Mesothelial cell of epicardium (in vitro differentiated cells): Measurements from ENCODE around the gene GPR137. TPM values are rescaled to one million over a fixed set of nuclear protein-coding genes. Genes with fewer than 3 reads are reported as not detected.
A peak's percentile ranks its signal among the peaks of the same experiment; 100 is the strongest.
"Not testable (repeated sequence)": the region's sequence is repeated elsewhere in the genome, so short reads cannot be mapped to it uniquely, and the experiment has no call there.

Experiments used
- DNase-seq, 2 experiments: peaks; one replicate each; pipeline ENCODE4 v3.0.0; 2021; ENCODE audit warnings: low spot score in 2 of 2; ENCODE audit not compliant: unreplicated experiment in 2 of 2
- H3K27ac Mint-ChIP-seq: 2 replicates; pipeline ENCODE4 v1.8.0; 2021; ENCODE audit warnings: mixed read lengths
- H3K27me3 Mint-ChIP-seq: 2 replicates; pipeline ENCODE4 v1.8.0; 2021; ENCODE audit warnings: low read depth, mixed read lengths
- H3K36me3 Mint-ChIP-seq: 2 replicates; pipeline ENCODE4 v1.8.0; 2021; ENCODE audit warnings: mixed read lengths
- H3K4me1 Mint-ChIP-seq: 2 replicates; pipeline ENCODE4 v1.8.0; 2021; ENCODE audit warnings: mixed read lengths
- H3K4me3 Mint-ChIP-seq: 2 replicates; pipeline ENCODE4 v1.8.0; 2021; ENCODE audit warnings: mild to moderate bottlenecking, moderate library complexity, mixed read lengths
- H3K9me3 Mint-ChIP-seq: 2 replicates; pipeline ENCODE4 v1.8.0; 2021; ENCODE audit warnings: mixed read lengths
- CTCF ChIP-seq: fragments of 200-600 bp; sonication (generic); IDR thresholded peaks from one replicate; pipeline ENCODE4 v1.5.0; 2021; ENCODE audit warnings: antibody characterized with exemption; ENCODE audit not compliant: unreplicated experiment
- total RNA-seq: library from RNA; stranded (reverse); gene quantifications from 3 replicates; pipeline ENCODE4 v1.2.1, GENCODE V29; 2021

Gene GPR137
- total RNA-seq, 1 donor from 2014 or later = 43.8 TPM

- no peak overlapping the region for H3K4me3 Mint-ChIP-seq
- peaks cover 14% of the 10 kb centered on the region for H3K4me1 Mint-ChIP-seq
- DNase-seq = no peak
- H3K27me3 Mint-ChIP-seq = no peaks in the 10 kb centered on the region
- no peak overlapping the region for H3K27ac Mint-ChIP-seq
- peaks cover 3% of the 10 kb centered on the region for H3K36me3 Mint-ChIP-seq
- no peaks in the 10 kb centered on the region for H3K9me3 Mint-ChIP-seq
- TF ChIP-seq CTCF = no peak
These were observed 28.0 kb downstream of the GPR137 start for GRCh38 chr11:64313491-64314145.

DNA sequence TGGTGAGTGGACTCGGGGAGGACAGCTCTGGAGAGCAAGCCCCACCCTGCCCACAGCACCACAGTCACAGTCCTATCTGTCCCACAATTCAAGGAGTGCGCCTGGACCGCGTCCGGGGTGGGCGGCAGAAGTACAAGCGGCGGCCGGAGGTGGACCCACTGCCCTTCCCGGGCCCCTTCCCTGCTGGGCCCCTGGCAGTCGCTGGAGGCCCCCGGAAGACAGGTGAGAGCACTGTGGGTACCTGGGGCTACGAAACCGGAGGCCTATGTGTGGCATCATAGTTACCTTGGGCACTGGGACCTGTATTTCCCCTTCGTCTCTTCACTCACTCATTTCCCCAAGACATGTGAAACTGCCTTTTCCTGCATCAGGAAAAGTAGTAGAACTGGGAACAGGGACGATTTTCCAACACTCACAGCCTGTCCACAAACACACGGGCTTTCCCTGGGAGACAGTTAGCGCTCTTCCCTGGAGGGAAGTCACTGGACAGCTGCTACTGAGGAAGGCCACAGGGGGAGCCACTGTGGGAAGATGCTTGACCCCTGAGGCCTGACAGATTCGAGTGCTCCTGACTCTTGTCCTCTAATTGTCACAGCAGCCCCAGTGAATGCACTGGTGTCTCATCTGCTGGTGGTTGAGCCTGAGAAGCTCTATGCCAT, 28.6 kb downstream of the GPR137 start:
- H3K4me3 Mint-ChIP-seq = no peak overlapping the region
- no peaks in the 10 kb centered on the region for H3K9me3 Mint-ChIP-seq
- H3K4me1 Mint-ChIP-seq = peaks cover 19% of the 10 kb centered on the region
- peaks cover 3% of the 10 kb centered on the region for H3K36me3 Mint-ChIP-seq
- TF ChIP-seq CTCF = no peak
- DNase-seq = no peak
- H3K27ac Mint-ChIP-seq = no peak overlapping the region
- no peaks in the 10 kb centered on the region for H3K27me3 Mint-ChIP-seq

DNA sequence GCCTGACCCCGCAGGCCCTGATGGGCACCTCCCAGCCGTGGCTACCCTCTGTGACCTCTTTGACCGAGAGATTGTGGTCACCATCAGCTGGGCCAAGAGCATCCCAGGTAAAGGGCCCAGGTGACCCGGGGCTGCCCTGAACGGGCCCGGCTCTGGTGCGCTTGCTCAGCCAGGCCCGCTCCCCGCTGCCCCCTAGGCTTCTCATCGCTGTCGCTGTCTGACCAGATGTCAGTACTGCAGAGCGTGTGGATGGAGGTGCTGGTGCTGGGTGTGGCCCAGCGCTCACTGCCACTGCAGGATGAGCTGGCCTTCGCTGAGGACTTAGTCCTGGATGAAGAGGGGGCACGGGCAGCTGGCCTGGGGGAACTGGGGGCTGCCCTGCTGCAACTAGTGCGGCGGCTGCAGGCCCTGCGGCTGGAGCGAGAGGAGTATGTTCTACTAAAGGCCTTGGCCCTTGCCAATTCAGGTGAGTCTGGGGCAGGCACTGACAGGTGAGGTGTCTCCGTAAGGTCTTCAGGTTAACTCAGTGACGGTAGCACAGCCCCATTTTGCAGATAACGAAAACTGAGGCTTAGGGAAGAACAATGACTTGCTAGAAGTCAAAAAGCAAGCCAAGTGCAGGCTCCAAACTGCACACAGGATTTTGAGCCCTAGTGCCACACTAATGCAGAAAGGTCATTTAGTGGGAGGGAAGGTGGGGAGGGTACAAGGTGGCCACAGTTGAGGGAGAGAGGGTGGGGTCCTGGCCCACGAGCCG, 29.3 kb downstream of the GPR137 start:
- no peak for DNase-seq

GRCh38 chr11:64315667-64316526, 30.2 kb downstream of the GPR137 start:
- Mint-ChIP-seq H3K27ac (peak overlapping the region; percentile 100), H3K4me3 (peak overlapping the region; percentile 93), H3K4me1 (peaks cover 26% of the 10 kb centered on the region)
- not testable (repeated sequence) for DNase-seq, H3K27me3 Mint-ChIP-seq, H3K36me3 Mint-ChIP-seq, H3K9me3 Mint-ChIP-seq

More for the DNA sequence above, 29.3 kb downstream of the GPR137 start:
- no peak for TF ChIP-seq CTCF
- Mint-ChIP-seq H3K36me3 (peaks cover 3% of the 10 kb centered on the region), H3K27ac (no peak overlapping the region), H3K4me3 (peak overlapping the region; percentile 17), H3K9me3 (no peaks in the 10 kb centered on the region), H3K4me1 (peaks cover 20% of the 10 kb centered on the region), H3K27me3 (no peaks in the 10 kb centered on the region)

DNA sequence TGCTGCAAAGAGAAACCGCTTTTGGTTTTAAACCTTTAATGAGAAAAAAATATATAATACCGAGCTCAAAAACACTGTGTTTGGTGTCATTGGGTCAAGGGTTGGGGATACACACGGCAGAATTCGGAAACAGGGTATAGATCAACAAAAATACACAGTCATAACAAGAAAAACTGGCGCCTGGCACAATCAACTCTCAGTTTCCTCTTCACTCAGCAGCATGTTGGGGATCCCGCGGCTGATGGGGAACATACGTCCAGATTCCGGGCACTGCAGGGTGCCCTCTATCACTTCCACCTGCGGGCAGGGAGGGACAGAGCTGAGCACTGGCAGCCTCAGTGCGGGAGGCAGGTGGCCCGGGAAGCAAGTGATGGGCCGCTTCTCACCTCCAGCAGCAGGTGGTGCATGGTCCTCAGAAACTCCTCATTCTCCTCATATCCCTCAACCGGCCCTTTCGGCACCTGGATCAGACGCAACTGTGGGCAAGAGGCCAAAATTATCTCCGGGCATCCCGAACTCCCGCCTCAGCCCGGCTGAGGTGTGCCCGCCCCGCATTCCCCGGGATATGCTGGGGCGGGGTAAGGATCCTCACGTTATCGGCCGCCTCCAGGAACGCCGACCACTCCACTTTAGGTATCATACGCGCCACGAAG, 31.1 kb downstream of the GPR137 start:
- H3K9me3 Mint-ChIP-seq = no peaks in the 10 kb centered on the region
- peaks cover 8% of the 10 kb centered on the region for H3K36me3 Mint-ChIP-seq
- DNase-seq = no peak
- peak overlapping the region; percentile 93 for H3K4me3 Mint-ChIP-seq
- H3K4me1 Mint-ChIP-seq = peaks cover 33% of the 10 kb centered on the region
- no peaks in the 10 kb centered on the region for H3K27me3 Mint-ChIP-seq
- peak overlapping the region; percentile 100 for H3K27ac Mint-ChIP-seq
- TF ChIP-seq CTCF = no peak
